Endothelial cell of umbilical vein (primary cell): ENCODE results near the gene CLDN22. TPM values are rescaled to one million over a fixed set of nuclear protein-coding genes. Genes with fewer than 3 reads are reported as not detected.

ENCODE experiments used
- BruUV-seq: library from RNA; stranded (reverse); fragments of 400-500 nt; replicated peaks from 2 replicates; lab custom pipeline; 2021; lab: Mats Ljungman, UMichigan
- CTCF ChIA-PET: fragments of 300-600, 350-600 bp; sonication (Branson Sonifier 250); formaldehyde crosslinking; loops from one replicate; lab custom pipeline; 2021; ENCODE audit warnings: antibody characterized with exemption, inconsistent platforms; lab: Charles Lee
- POLR2A ChIA-PET: fragments of 300-600, 350-600 bp; sonication (Branson Sonifier 250); formaldehyde crosslinking; loops from one replicate; lab custom pipeline; 2021; ENCODE audit warnings: antibody characterized with exemption, inconsistent platforms; lab: Charles Lee
- DNase-seq: peaks from one replicate; pipeline ENCODE4 v3.0.0-alpha.2; 2011; ENCODE audit warnings: low read depth, low spot score
- FAIRE-seq: peaks from 2 replicates; lab custom pipeline; 2011; peaks lifted over from hg19 to GRCh38; lab: Jason Lieb, UNC
- H2AFZ ChIP-seq: 2 replicates; pipeline ENCODE4 v1.6.0; 2012; ENCODE audit warnings: low read depth, low read length, control low read depth, inconsistent platforms
- H3K27ac ChIP-seq: 2 replicates; pipeline ENCODE4 v1.5.1; 2011; ENCODE audit warnings: low read depth, mild to moderate bottlenecking, control low read depth, low read length, moderate library complexity; ENCODE audit not compliant: insufficient read depth
- H3K27me3 ChIP-seq, 2 experiments: 2 replicates each; pipeline versions ENCODE4 v1.6.0 to v1.6.1; 2011; ENCODE audit warnings: low read length in 2 of 2, mixed read lengths in 1 of 2; ENCODE audit not compliant: control insufficient read depth in 2 of 2, insufficient read depth in 2 of 2
- H3K36me3 ChIP-seq, 2 experiments: 2 replicates in 1 of 2; 3 replicates in 1 of 2; pipeline ENCODE4 v1.5.1; 2011; ENCODE audit warnings: low read length in 2 of 2, mild to moderate bottlenecking in 1 of 2, moderate library complexity in 1 of 2; ENCODE audit not compliant: control insufficient read depth in 2 of 2, insufficient read depth in 2 of 2; ENCODE audit errors: extremely low read depth in 1 of 2
- H3K4me1 ChIP-seq: 3 replicates; pipeline ENCODE4 v1.5.1; 2011; ENCODE audit warnings: mild to moderate bottlenecking, low read length; ENCODE audit not compliant: control insufficient read depth, insufficient read depth; ENCODE audit errors: extremely low read depth
- H3K4me2 ChIP-seq: 2 replicates; pipeline ENCODE4 v1.6.1; 2011; ENCODE audit warnings: low read length, control low read depth, mixed read lengths; ENCODE audit not compliant: insufficient read depth
- H3K4me3 ChIP-seq, 3 experiments: fragments of 200-600 bp in 1 of 3; sonication (generic), shearing (Covaris generic) in 1 of 3; replicated peaks in 1 of 3; 2 replicates each; pipeline ENCODE4 v1.5.1; 2011 to 2016; ENCODE audit warnings: control low read depth in 3 of 3, low read length in 3 of 3, mild to moderate bottlenecking in 2 of 3, inconsistent platforms in 1 of 3, low read depth in 1 of 3, moderate library complexity in 1 of 3; ENCODE audit not compliant: insufficient read depth in 1 of 3
- H3K79me2 ChIP-seq: 2 replicates; pipeline ENCODE4 v1.6.0; 2012; ENCODE audit warnings: low read length, inconsistent platforms; ENCODE audit not compliant: control insufficient read depth, insufficient read depth
- H3K9ac ChIP-seq: replicated peaks from 2 replicates; pipeline ENCODE3; 2011; ENCODE audit warnings: low read length, control low read depth; ENCODE audit not compliant: insufficient read depth; ENCODE audit errors: extremely low read depth
- H3K9me1 ChIP-seq: replicated peaks from 3 replicates; pipeline ENCODE4 v1.6.0; 2011; ENCODE audit warnings: mild to moderate bottlenecking, low read length; ENCODE audit not compliant: control insufficient read depth, insufficient read depth; ENCODE audit errors: extremely low read depth
- H3K9me3 ChIP-seq: replicated peaks from 2 replicates; pipeline ENCODE4 v1.5.1; 2012; ENCODE audit warnings: low read length, inconsistent platforms; ENCODE audit not compliant: control insufficient read depth, insufficient read depth
- H4K20me1 ChIP-seq: replicated peaks from 2 replicates; pipeline ENCODE3; 2011; ENCODE audit warnings: mild to moderate bottlenecking, low read length; ENCODE audit not compliant: control insufficient read depth, insufficient read depth; ENCODE audit errors: extremely low read depth
- FOS ChIP-seq: IDR thresholded peaks from 2 replicates; pipeline ENCODE4 v1.6.1; 2011; ENCODE audit warnings: mild to moderate bottlenecking, low read length, moderate library complexity, borderline replicate concordance; ENCODE audit not compliant: insufficient read depth
- GATA2 ChIP-seq: IDR thresholded peaks from 2 replicates; pipeline ENCODE4 v1.7.0; 2011; ENCODE audit warnings: low read depth, mild to moderate bottlenecking, moderate library complexity, mixed read lengths, low read length; ENCODE audit not compliant: insufficient read length, insufficient read depth
- JUN ChIP-seq: IDR thresholded peaks from 2 replicates; pipeline ENCODE4 v1.6.1; 2011; ENCODE audit warnings: borderline replicate concordance, low read depth; ENCODE audit not compliant: insufficient read length, insufficient read depth
- MYC ChIP-seq: IDR thresholded peaks from one replicate; pipeline ENCODE4 v1.6.1; 2011; ENCODE audit warnings: mild to moderate bottlenecking, low read depth, low read length
- POLR2A ChIP-seq: IDR thresholded peaks from 2 replicates; pipeline ENCODE4 v1.6.1; 2012; ENCODE audit warnings: low read depth, mild to moderate bottlenecking, control low read depth, low read length
- POLR2AphosphoS5 ChIP-seq: IDR thresholded peaks from 2 replicates; pipeline ENCODE4 v1.6.1; 2012; ENCODE audit warnings: low read depth, mild to moderate bottlenecking, control low read depth, low read length, moderate library complexity; ENCODE audit not compliant: insufficient read depth
- dilution Hi-C: fragments of 300-500 bp; cut with MboI; formaldehyde crosslinking; loops from one replicate; pipeline ENCODE4 v1.15.0; 2019; ENCODE audit warnings: low sequenced_read_pairs; ENCODE audit not compliant: extremely low pct_ligation_motif_present
- intact Hi-C: fragments of 100-400 bp; cut with micrococcal nuclease; formaldehyde crosslinking; loops from one replicate; pipeline ENCODE4 v1.10.0; 2022
- polyA plus RNA-seq, 4 experiments: library from polyadenylated mRNA; depleted of rRNA in 3 of 4; stranded (reverse) in 3 of 4; unstranded in 1 of 4; fragments of >200 nt; gene quantifications; 2 replicates each; pipeline versions ENCODE4 v1.2.1 to v1.2.3, GENCODE V29; 2011 to 2012; ENCODE audit warnings: missing spikeins in 1 of 4
- total RNA-seq: library from RNA; stranded (reverse); gene quantifications from 2 replicates; pipeline ENCODE4 v1.2.3, GENCODE V29; 2021
- TF ChIP-seq, protein P1 (sequence below), 2 donors: IDR thresholded peaks; 1 replicate in 1 of 2; 2 replicates in 1 of 2; pipeline ENCODE4 v1.5.1; 2011; ENCODE audit warnings: low read length in 2 of 2, mild to moderate bottlenecking in 2 of 2, moderate library complexity in 2 of 2, control low read depth in 1 of 2, inconsistent platforms in 1 of 2, low read depth in 1 of 2; ENCODE audit not compliant: insufficient read depth in 1 of 2; ENCODE audit errors: extremely low read depth in 1 of 2

The CLDN22 gene
- total and polyA plus RNA-seq, 2 donors (not counting 3 experiments of a cell fraction or from before 2014, with no cell fraction given), result not detected

DNA sequence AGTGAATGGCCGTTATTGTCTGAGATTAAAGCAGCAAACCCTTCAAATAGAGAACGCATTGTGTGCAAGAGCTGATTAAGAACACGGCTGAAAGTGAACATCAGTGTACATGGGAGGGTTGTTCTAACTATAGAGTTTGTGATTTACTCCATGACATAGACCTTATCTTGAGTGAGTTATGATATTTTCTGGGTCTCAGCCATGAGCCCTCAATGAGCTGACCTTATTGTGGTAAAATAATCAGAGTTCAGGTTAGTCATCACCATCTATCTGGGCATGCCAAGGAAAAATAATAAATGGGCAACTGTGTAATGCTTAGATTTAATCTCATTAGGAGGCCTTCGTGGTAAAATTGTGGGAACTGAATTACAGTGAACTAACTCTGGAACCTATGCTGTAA is 35.3 kb upstream of the CLDN22 start:
- no peak overlapping the region for H3K9ac ChIP-seq
- BruUV-seq, result no TSS peak
- H3K4me1 ChIP-seq, result peaks cover 19% of the 10 kb centered on the region
- H2AFZ ChIP-seq, result no peak overlapping the region
- ChIA-PET POLR2A (no interaction called here), CTCF (interaction anchor here (0.7 to 1.3 kb wide), 9 partner anchors 16 to 93 kb away, joined by 3 to 9 read pairs (median 3); no protein-coding TSS in a partner anchor)
- H3K9me3 ChIP-seq, result no peaks in the 10 kb centered on the region
- H3K36me3 ChIP-seq, result no peaks in the 10 kb centered on the region
- no peak overlapping the region for H3K4me3 ChIP-seq
- H3K27me3 ChIP-seq, result peaks cover 0 to 2% of the 10 kb centered on the region in 2 experiments
- H3K4me2 ChIP-seq, result peak overlapping the region; percentile 13
- dilution Hi-C loops (no loop called here), intact Hi-C loops (loop anchor here (1.0 to 5.0 kb wide), 4 partner anchors 19 to 147 kb away; no protein-coding TSS in a partner anchor)
- H3K27ac ChIP-seq, result no peak overlapping the region
- DNase-seq (peak; percentile 94), FAIRE-seq (peak; percentile 92)
- TF ChIP-seq, protein P1, sequence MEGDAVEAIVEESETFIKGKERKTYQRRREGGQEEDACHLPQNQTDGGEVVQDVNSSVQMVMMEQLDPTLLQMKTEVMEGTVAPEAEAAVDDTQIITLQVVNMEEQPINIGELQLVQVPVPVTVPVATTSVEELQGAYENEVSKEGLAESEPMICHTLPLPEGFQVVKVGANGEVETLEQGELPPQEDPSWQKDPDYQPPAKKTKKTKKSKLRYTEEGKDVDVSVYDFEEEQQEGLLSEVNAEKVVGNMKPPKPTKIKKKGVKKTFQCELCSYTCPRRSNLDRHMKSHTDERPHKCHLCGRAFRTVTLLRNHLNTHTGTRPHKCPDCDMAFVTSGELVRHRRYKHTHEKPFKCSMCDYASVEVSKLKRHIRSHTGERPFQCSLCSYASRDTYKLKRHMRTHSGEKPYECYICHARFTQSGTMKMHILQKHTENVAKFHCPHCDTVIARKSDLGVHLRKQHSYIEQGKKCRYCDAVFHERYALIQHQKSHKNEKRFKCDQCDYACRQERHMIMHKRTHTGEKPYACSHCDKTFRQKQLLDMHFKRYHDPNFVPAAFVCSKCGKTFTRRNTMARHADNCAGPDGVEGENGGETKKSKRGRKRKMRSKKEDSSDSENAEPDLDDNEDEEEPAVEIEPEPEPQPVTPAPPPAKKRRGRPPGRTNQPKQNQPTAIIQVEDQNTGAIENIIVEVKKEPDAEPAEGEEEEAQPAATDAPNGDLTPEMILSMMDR (IDR thresholded peaks at IDR 0.05; ENCODE audit: extremely low read depth in 1 of 2, insufficient read depth in 1 of 2, low read depth in 1 of 2, low read length in 2 of 2), result no peak
- TF ChIP-seq JUN (peak; percentile 84), MYC (no peak), GATA2 (peak; percentile 98), POLR2A (peak; percentile 6), POLR2AphosphoS5 (peak; percentile 76), FOS (peak; percentile 78)
- H3K9me1 ChIP-seq, result no peaks in the 10 kb centered on the region
- no peaks in the 10 kb centered on the region for H4K20me1 ChIP-seq
- no peaks in the 10 kb centered on the region for H3K79me2 ChIP-seq
